Esophagus squamous epithelium (tissue), 4 donors: ENCODE results near the gene CEP19.

Experiments used
- POLR2A ChIP-seq, 4 donors: fragments of 450-650 bp; IDR thresholded peaks; one replicate each; pipeline ENCODE4 v1.6.1; 2017; ENCODE audit warnings: antibody characterized with exemption in 4 of 4, mild to moderate bottlenecking in 4 of 4, moderate library complexity in 3 of 4
- TF ChIP-seq, protein P1 (sequence below), 6 experiments: fragments of 450-650 bp in 4 of 6; fragments of 200-600 bp in 2 of 6; sonication (generic) in 2 of 6; IDR thresholded peaks; one replicate each; pipeline ENCODE4 v1.5.1; 2016 to 2019; ENCODE audit warnings: antibody characterized with exemption in 6 of 6, mild to moderate bottlenecking in 4 of 6, moderate library complexity in 4 of 6

GRCh38 chr3:196749125-196749524 lies 37.1 kb upstream of the CEP19 start:
- TF ChIP-seq, protein P1, sequence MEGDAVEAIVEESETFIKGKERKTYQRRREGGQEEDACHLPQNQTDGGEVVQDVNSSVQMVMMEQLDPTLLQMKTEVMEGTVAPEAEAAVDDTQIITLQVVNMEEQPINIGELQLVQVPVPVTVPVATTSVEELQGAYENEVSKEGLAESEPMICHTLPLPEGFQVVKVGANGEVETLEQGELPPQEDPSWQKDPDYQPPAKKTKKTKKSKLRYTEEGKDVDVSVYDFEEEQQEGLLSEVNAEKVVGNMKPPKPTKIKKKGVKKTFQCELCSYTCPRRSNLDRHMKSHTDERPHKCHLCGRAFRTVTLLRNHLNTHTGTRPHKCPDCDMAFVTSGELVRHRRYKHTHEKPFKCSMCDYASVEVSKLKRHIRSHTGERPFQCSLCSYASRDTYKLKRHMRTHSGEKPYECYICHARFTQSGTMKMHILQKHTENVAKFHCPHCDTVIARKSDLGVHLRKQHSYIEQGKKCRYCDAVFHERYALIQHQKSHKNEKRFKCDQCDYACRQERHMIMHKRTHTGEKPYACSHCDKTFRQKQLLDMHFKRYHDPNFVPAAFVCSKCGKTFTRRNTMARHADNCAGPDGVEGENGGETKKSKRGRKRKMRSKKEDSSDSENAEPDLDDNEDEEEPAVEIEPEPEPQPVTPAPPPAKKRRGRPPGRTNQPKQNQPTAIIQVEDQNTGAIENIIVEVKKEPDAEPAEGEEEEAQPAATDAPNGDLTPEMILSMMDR (IDR thresholded peaks at IDR 0.05), result no peak
- no peak for TF ChIP-seq POLR2A (IDR thresholded peaks at IDR 0.05)
